Stomach (tissue), 9 donors: ENCODE measurements around the gene FOLR2. TPM values are rescaled to one million over a fixed set of nuclear protein-coding genes. Genes with fewer than 3 reads are reported as not detected.
A peak's percentile ranks its signal among the peaks of the same experiment; 100 is the strongest.

ENCODE experiments used
- DNase-seq, 2 donors: peaks; one replicate each; pipeline versions ENCODE4 v3.0.0 to v3.0.0-alpha.2; 2013 to 2019
- H3K27ac ChIP-seq, 5 donors: fragments of 200-600 bp in 4 of 5; sonication (generic) in 4 of 5; one replicate each; pipeline ENCODE4 v1.5.1; 2013 to 2019; ENCODE audit warnings: mild to moderate bottlenecking in 1 of 5, moderate library complexity in 1 of 5
- H3K27me3 ChIP-seq, 3 donors: fragments of 200-600 bp; sonication (generic); one replicate each; pipeline ENCODE4 v1.5.1; 2017 to 2019; ENCODE audit warnings: mixed run types in 1 of 3
- H3K36me3 ChIP-seq, 4 donors: fragments of 200-600 bp; sonication (generic); 1 replicate in 3 of 4; 2 replicates in 1 of 4; pipeline ENCODE4 v1.5.1; 2016 to 2019
- H3K4me1 ChIP-seq, 4 donors: fragments of 200-600 bp; sonication (generic); one replicate each; pipeline ENCODE4 v1.5.1; 2016 to 2019
- H3K4me3 ChIP-seq, 4 donors: fragments of 200-600 bp; sonication (generic) in 3 of 4; one replicate each; pipeline ENCODE4 v1.5.1; 2016 to 2019; ENCODE audit warnings: mild to moderate bottlenecking in 1 of 4
- H3K9me3 ChIP-seq, 4 donors: fragments of 200-600 bp; sonication (generic); one replicate each; pipeline ENCODE4 v1.5.1; 2016 to 2019
- CTCF ChIP-seq, 7 experiments: fragments of 450-650 bp in 4 of 7; fragments of 200-600 bp in 3 of 7; sonication (generic) in 3 of 7; IDR thresholded peaks; one replicate each; pipeline ENCODE4 v1.5.1; 2016 to 2019; ENCODE audit warnings: antibody characterized with exemption in 7 of 7, control low read depth in 2 of 7, mild to moderate bottlenecking in 1 of 7
- EP300 ChIP-seq: sonication (generic); formaldehyde crosslinking; IDR thresholded peaks from one replicate; pipeline ENCODE4 v1.6.1; 2017; ENCODE audit warnings: antibody characterized with exemption
- POLR2A ChIP-seq, 4 donors: fragments of 450-650 bp; IDR thresholded peaks; one replicate each; pipeline ENCODE4 v1.6.1; 2016; ENCODE audit warnings: antibody characterized with exemption in 4 of 4, control low read depth in 2 of 4, mild to moderate bottlenecking in 1 of 4, moderate library complexity in 1 of 4
- POLR2AphosphoS5 ChIP-seq, 3 donors: sonication (generic); formaldehyde crosslinking; IDR thresholded peaks; one replicate each; pipeline ENCODE4 v1.6.1; 2016; ENCODE audit warnings: antibody characterized with exemption in 3 of 3
- WGBS, 5 donors: extraction: QIAGEN DNeasy Blood & Tissue Kit in 3 of 5; methylation state at CpG; one replicate each; pipeline versions ENCODE4 v1.1.5 to v1.1.7; 2013 to 2018; 5-methylcytosine and 5-hydroxymethylcytosine counted together
- intact Hi-C: fragments of 100-400 bp; cut with DNase I; formaldehyde crosslinking; loops from one replicate; pipeline ENCODE4 v1.15.1; 2023; ENCODE audit warnings: low total_unique reads
- polyA plus RNA-seq, 3 donors: library from polyadenylated mRNA; stranded (reverse); fragments of 200-250 nt; gene quantifications; one replicate each; pipeline ENCODE4 v1.2.3, GENCODE V29; 2013
- total RNA-seq, 5 donors: library from RNA; depleted of rRNA; stranded (reverse); fragments of >200 nt; gene quantifications; one replicate each; pipeline versions ENCODE4 v1.1.0 to v1.2.3, GENCODE V29; 2014 to 2016
- donor health status: healthy with polysubstance abuse.
- donor health status: Bipolar disorder and iron deficiency.
- donor health status: healthy.

FOLR2 gene
- total and polyA plus RNA-seq, 8 donors, result 1.8 to 28.6 (median 9.3) TPM

DNA sequence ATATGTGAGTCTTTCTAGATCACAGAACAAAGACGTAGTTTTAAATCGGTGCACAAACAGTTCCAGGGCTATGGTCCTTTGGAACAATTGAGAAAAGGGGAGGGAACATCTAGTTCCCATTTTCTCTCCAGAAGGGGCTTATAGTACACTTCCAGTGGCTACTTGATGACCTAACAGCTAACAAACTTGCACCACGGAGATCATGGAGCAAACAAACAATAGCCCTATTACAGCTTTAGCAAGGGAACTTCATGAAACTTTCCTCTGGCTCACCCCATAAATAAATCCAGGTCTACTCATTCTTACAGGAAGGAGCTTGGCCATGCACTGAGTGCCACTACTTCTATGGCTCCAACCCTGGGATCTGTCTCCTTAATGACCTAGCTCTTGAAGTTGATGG is 8.3 kb upstream of the FOLR2 start:
- TF ChIP-seq POLR2AphosphoS5 (IDR thresholded peaks at IDR 0.05) (no peak), POLR2A (IDR thresholded peaks at IDR 0.05) (no peak), EP300 (no peak), CTCF (IDR thresholded peaks at IDR 0.05) (no peak)
- Histone ChIP-seq H3K27me3 (no peaks in the 10 kb centered on the region), H3K9me3 (peaks cover 0 to 16% (median 5%) of the 10 kb centered on the region in 4 donors), H3K36me3 (no peaks in the 10 kb centered on the region), H3K4me3 (no peak overlapping the region), H3K4me1 (no peaks in the 10 kb centered on the region), H3K27ac (no peak overlapping the region)
- WGBS, 5 donors, result 60 to 83% (median 72%) methylated on average over 3 of the region's 3 CpGs
- DNase-seq, result peak in 1 of 2 donors; percentile 10
- intact Hi-C loops, result no loop called here

- no peak overlapping the region for H3K4me3 ChIP-seq
- intact Hi-C loops, result no loop called here
- H3K27me3 ChIP-seq, result no peaks in the 10 kb centered on the region
- TF ChIP-seq POLR2A (IDR thresholded peaks at IDR 0.05) (no peak), POLR2AphosphoS5 (IDR thresholded peaks at IDR 0.05) (no peak), EP300 (no peak)
- H3K36me3 ChIP-seq, result no peaks in the 10 kb centered on the region
- peak in 1 of 2 donors; percentile 24 for DNase-seq
- H3K4me1 ChIP-seq, result no peaks in the 10 kb centered on the region
- peaks cover 0 to 16% (median 5%) of the 10 kb centered on the region in 4 donors for H3K9me3 ChIP-seq
- 78 to 82% (median 79%) methylated on average over 4 of the region's 4 CpGs for WGBS, 5 donors
- H3K27ac ChIP-seq, result no peak overlapping the region
These were observed 7.5 kb upstream of the FOLR2 start for GRCh38 chr11:72209101-72209500.

- H3K27me3 ChIP-seq, result peaks cover 0 to 10% (median 4%) of the 10 kb centered on the region in 3 donors
- no peak for TF ChIP-seq POLR2AphosphoS5 (IDR thresholded peaks at IDR 0.05)
- no peak for TF ChIP-seq EP300
- peak in 1 of 2 donors; percentile 10 for DNase-seq
- H3K4me3 ChIP-seq, result no peak overlapping the region
- H3K9me3 ChIP-seq, result no peaks in the 10 kb centered on the region
- intact Hi-C loops, result no loop called here
- no peak overlapping the region for H3K27ac ChIP-seq
- WGBS, 5 donors, result 26 to 40% (median 30%) methylated on average over 2 of the region's 2 CpGs
- H3K4me1 ChIP-seq, result peaks cover 7 to 11% (median 9%) of the 10 kb centered on the region in 4 donors
- H3K36me3 ChIP-seq, result no peaks in the 10 kb centered on the region
These were observed 1.2 kb downstream of the FOLR2 start for GRCh38 chr11:72217841-72218240.

DNA sequence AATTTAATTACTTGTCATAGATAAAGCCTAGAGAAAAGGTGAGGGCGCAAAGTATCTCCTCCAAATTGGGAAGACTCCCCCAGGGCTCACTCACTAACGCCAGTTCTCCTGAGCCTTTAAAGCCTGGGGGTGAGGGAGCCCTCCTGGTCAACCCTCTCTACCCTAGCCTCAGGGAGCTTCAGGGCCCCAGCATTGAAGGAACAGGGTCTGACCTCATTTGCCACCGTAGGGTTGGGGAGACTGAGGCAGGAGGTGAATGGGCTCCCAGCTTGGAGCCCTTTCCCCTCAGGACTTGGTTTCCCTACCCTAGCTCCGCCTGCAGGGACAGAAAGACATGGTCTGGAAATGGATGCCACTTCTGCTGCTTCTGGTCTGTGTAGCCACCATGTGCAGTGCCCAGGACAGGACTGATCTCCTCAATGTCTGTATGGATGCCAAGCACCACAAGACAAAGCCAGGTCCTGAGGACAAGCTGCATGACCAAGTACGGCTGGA is 1.7 kb downstream of the FOLR2 start:
- Histone ChIP-seq H3K27me3 (peaks cover 0 to 10% (median 4%) of the 10 kb centered on the region in 3 donors), H3K9me3 (no peaks in the 10 kb centered on the region), H3K36me3 (no peaks in the 10 kb centered on the region), H3K4me1 (peaks cover 7 to 12% (median 9%) of the 10 kb centered on the region in 4 donors), H3K4me3 (no peak overlapping the region), H3K27ac (no peak overlapping the region)
- DNase-seq, result no peak
- TF ChIP-seq POLR2AphosphoS5 (IDR thresholded peaks at IDR 0.05) (no peak), POLR2A (IDR thresholded peaks at IDR 0.05) (no peak), EP300 (no peak), CTCF (IDR thresholded peaks at IDR 0.05) (no peak)
- WGBS, 5 donors, result 86 to 92% (median 88%) methylated on average over 4 to 5 of the region's 5 CpGs
- intact Hi-C loops, result no loop called here

DNA sequence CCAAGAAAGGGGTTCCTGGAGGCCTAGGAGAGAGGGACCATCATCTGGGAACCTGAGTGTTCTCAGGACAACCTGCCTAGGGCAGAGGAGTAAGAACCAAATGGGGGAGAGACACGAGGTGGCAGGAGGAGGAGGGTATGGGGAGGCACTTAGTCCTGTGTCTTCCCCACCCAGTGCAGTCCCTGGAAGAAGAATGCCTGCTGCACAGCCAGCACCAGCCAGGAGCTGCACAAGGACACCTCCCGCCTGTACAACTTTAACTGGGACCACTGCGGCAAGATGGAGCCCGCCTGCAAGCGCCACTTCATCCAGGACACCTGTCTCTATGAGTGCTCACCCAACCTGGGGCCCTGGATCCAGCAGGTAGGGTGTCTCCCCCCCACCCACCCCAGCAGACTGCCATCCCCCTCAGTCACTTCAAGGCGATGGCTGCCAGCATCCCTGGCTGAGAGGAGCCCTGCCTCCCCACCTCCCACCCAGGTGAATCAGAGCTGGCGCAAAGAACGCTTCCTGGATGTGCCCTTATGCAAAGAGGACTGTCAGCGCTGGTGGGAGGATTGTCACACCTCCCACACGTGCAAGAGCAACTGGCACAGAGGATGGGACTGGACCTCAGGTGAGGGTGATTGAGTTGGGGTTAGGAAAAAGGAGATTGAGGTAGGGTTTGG is 4.2 kb downstream of the FOLR2 start:
- TF ChIP-seq EP300 (no peak), POLR2AphosphoS5 (IDR thresholded peaks at IDR 0.05) (no peak), POLR2A (IDR thresholded peaks at IDR 0.05) (no peak), CTCF (IDR thresholded peaks at IDR 0.05) (no peak)
- Histone ChIP-seq H3K27ac (no peak overlapping the region), H3K27me3 (peaks cover 0 to 10% (median 4%) of the 10 kb centered on the region in 3 donors), H3K36me3 (no peaks in the 10 kb centered on the region), H3K9me3 (no peaks in the 10 kb centered on the region), H3K4me1 (peaks cover 16 to 24% (median 20%) of the 10 kb centered on the region in 4 donors), H3K4me3 (no peak overlapping the region)
- intact Hi-C loops, result no loop called here
- DNase-seq, result peak in 1 of 2 donors; percentile 22
- WGBS, 5 donors, result 78 to 91% (median 87%) methylated on average over 8 to 10 of the region's 10 CpGs
